Common myeloid progenitor, CD34-positive (primary cell): ENCODE data around the gene ANKRD22.

ENCODE experiments used
- CTCF ChIA-PET: fragments of 350-600 bp; sonication (Branson Sonifier 250); formaldehyde crosslinking; loops from one replicate; lab custom pipeline; 2021; ENCODE audit warnings: antibody characterized with exemption; lab: Charles Lee
- POLR2A ChIA-PET: fragments of 350-600 bp; sonication (Branson Sonifier 250); formaldehyde crosslinking; loops from one replicate; lab custom pipeline; 2021; ENCODE audit warnings: antibody characterized with exemption; lab: Charles Lee
- DNase-seq, 3 donors: peaks; one replicate each; pipeline versions ENCODE4 v3.0.0 to v3.0.0-alpha.2; 2013
- H3K27ac ChIP-seq, 2 experiments: 1 replicate in 1 of 2; 2 replicates in 1 of 2; pipeline ENCODE4 v1.7.0; 2013; ENCODE audit warnings: inconsistent platforms in 2 of 2, low read length in 2 of 2, mild to moderate bottlenecking in 2 of 2, low read depth in 1 of 2, moderate library complexity in 1 of 2; ENCODE audit not compliant: severe bottlenecking in 2 of 2, insufficient read depth in 1 of 2, poor library complexity in 1 of 2
- H3K27me3 ChIP-seq, 5 experiments: replicated peaks in 2 of 5; 1 replicate in 3 of 5; 2 replicates in 2 of 5; pipeline versions ENCODE4 v1.6.1 to v1.7.0; 2013; ENCODE audit warnings: low read length in 4 of 5, mild to moderate bottlenecking in 2 of 5, moderate library complexity in 2 of 5, inconsistent platforms in 1 of 5; ENCODE audit not compliant: insufficient read depth in 5 of 5, control insufficient read depth in 4 of 5
- H3K36me3 ChIP-seq, 4 experiments: 1 replicate in 2 of 4; 2 replicates in 2 of 4; pipeline versions ENCODE4 v1.6.1 to v1.7.0; 2013; ENCODE audit warnings: low read length in 3 of 4, control low read depth in 1 of 4, mild to moderate bottlenecking in 1 of 4; ENCODE audit not compliant: control insufficient read depth in 4 of 4, insufficient read depth in 4 of 4
- H3K4me1 ChIP-seq, 4 experiments: 1 replicate in 3 of 4; 2 replicates in 1 of 4; pipeline versions ENCODE4 v1.6.1 to v1.7.1; 2013; ENCODE audit warnings: low read length in 3 of 4, mild to moderate bottlenecking in 3 of 4, control low read depth in 1 of 4, inconsistent platforms in 1 of 4, moderate library complexity in 1 of 4; ENCODE audit not compliant: control insufficient read depth in 4 of 4, insufficient read depth in 4 of 4; ENCODE audit errors: control extremely low read depth in 1 of 4
- H3K4me3 ChIP-seq, 7 experiments: 1 replicate in 4 of 7; 2 replicates in 3 of 7; pipeline versions ENCODE4 v1.5.1 to v1.7.0; 2013; ENCODE audit warnings: mild to moderate bottlenecking in 7 of 7, low read length in 6 of 7, moderate library complexity in 6 of 7, inconsistent platforms in 2 of 7, low read depth in 2 of 7, control low read depth in 1 of 7; ENCODE audit not compliant: insufficient read depth in 4 of 7, control insufficient read depth in 1 of 7; ENCODE audit errors: extremely low read depth in 1 of 7
- H3K9me3 ChIP-seq, 5 experiments: 1 replicate in 4 of 5; 2 replicates in 1 of 5; pipeline versions ENCODE4 v1.6.1 to v1.7.1; 2013; ENCODE audit warnings: low read length in 4 of 5, mild to moderate bottlenecking in 2 of 5, inconsistent platforms in 1 of 5, low read depth in 1 of 5, moderate library complexity in 1 of 5; ENCODE audit not compliant: control insufficient read depth in 4 of 5, insufficient read depth in 2 of 5; ENCODE audit errors: control extremely low read depth in 1 of 5
- WGBS: methylation state at CpG from one replicate; pipeline ENCODE4 v1.1.5; 2013; ENCODE audit not compliant: insufficient coverage; 5-methylcytosine and 5-hydroxymethylcytosine counted together

The ANKRD22 gene

DNA sequence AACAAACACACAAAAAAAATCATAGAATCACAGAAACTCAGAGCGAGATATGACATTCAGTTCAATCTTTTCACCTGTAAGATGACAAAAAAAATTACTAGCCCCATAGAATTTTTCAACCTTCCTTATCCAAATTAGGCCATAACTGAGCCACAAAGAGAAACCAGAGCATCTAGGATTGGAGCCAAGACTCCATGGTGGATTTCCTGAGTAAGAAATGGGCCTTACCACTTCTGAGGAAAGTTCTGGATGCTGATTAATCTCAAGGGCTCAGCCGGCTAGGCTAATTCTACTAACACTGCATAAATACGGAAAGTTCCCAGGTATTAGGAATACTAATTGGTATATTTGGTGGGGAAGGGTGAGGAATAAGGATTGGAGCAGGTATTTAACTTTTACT is 32.4 kb downstream of the ANKRD22 start:
- H3K36me3 ChIP-seq: no peaks in the 10 kb centered on the region
- peaks cover 0 to 2% (median 0%) of the 10 kb centered on the region in 4 experiments for H3K4me1 ChIP-seq
- DNase-seq: no peak
- WGBS: 100% methylated on average over 1 of the region's 3 CpGs
- H3K27me3 ChIP-seq: no peaks in the 10 kb centered on the region
- no peak overlapping the region for H3K4me3 ChIP-seq
- POLR2A ChIA-PET: no interaction called here
- H3K27ac ChIP-seq: no peak overlapping the region
- H3K9me3 ChIP-seq: no peaks in the 10 kb centered on the region
- CTCF ChIA-PET: no interaction called here

DNA sequence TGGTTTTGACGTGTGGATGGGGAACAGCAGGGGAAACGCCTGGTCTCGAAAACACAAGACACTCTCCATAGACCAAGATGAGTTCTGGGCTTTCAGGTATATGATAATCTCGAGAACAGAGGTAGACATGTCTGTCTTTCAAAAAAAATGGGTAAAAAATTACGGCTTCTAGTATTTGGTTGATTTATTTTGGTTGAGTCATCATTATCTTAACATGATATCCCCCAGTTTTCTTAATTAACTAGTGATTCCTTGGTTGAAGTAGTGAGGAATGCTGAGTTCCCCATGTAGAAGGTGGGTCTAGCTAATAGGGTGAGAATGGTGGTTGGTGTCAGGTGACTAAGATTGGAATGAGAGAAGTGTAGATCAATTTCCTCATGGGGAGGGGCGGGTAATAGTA is 38.4 kb downstream of the ANKRD22 start:
- no peak overlapping the region for H3K27ac ChIP-seq
- POLR2A ChIA-PET: no interaction called here

DNA sequence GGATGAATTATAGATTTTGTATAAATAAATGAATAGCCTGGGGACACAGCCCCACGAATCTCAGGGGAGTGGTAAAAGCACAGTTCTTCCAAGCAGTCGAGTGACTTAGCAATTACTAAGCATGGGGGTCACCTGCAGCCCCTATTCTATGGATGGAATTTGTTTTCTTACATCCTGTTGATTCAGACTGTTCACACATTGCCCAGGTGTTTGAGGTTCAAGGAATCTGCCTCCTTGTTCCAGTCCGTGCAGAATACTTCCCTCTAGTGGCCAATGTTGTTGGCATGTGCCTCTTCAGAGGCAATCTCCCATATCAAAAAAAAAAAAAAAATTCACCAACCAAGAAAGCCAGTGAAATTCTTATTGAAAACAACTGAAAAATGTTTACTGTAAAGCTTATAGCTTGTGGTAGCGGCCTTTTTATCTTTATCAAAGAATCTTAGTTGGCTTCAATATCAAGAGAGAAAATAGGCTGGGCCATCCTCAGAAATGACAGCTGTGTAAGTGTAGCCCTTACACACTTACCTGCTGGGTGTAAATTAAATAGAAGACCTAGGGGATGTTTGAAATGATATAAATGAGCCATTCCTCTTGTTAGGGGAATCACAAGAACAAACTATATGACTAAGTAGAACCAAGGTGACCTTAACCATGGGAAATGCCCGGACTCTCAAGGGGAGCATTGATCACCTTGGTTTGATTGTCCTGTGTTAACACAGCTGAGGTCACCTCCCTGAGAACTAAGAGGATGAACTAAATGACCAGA is 41.3 kb downstream of the ANKRD22 start:
- ChIA-PET POLR2A (interaction anchor here (0.7 kb wide), 1 partner anchor 357 kb away, joined by 11 read pairs; no protein-coding TSS in a partner anchor), CTCF (interaction anchor here (0.6 to 2.6 kb wide), 26 partner anchors 8 to 1161 kb away, joined by 3 to 15 read pairs (median 4); partner anchors contain the start of gene LIPN)
- H3K27ac ChIP-seq: no peak overlapping the region
- no peaks in the 10 kb centered on the region for H3K36me3 ChIP-seq
- H3K4me1 ChIP-seq: peaks cover 4 to 9% (median 6%) of the 10 kb centered on the region in 4 experiments
- DNase-seq: peak; percentile 69 to 78 (median 77)
- H3K9me3 ChIP-seq: no peaks in the 10 kb centered on the region
- H3K27me3 ChIP-seq: no peaks in the 10 kb centered on the region
- no peak overlapping the region for H3K4me3 ChIP-seq
- 57% methylated on average over 4 of the region's 5 CpGs for WGBS

More for the DNA sequence above, 38.4 kb downstream of the ANKRD22 start:
- H3K4me1 ChIP-seq: no peaks in the 10 kb centered on the region
- H3K27me3 ChIP-seq: no peaks in the 10 kb centered on the region
- no peaks in the 10 kb centered on the region for H3K9me3 ChIP-seq
- no peaks in the 10 kb centered on the region for H3K36me3 ChIP-seq
- CTCF ChIA-PET: interaction anchor here (1.3 to 1.6 kb wide), 2 partner anchors 8 to 124 kb away, joined by 3 to 5 read pairs; no protein-coding TSS in a partner anchor
- DNase-seq: no peak
- 97% methylated on average over 5 of the region's 6 CpGs for WGBS
- H3K4me3 ChIP-seq: no peak overlapping the region

DNA sequence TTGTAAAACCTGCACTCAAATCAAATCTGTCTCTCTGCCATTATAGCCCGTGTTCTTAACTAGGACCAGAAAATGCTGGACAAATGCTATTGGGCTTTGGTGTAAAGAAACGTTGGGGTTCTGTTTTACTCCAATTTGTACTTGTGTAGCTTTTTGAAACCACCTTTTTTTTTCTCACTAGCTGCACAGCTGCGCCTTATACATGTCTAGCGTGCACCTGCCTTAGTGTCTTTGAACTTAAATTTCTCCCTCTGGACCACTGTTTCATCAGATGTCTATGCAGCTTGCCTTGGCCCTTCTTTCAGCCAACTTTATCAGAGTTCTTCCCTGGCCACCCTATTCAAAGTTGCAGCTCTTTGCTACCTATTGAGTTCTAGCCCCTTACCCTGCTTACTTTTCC is 42.0 kb downstream of the ANKRD22 start:
- Histone ChIP-seq H3K9me3 (no peaks in the 10 kb centered on the region), H3K27ac (no peak overlapping the region), H3K36me3 (no peaks in the 10 kb centered on the region), H3K4me3 (no peak overlapping the region), H3K4me1 (peaks cover 4 to 16% (median 7%) of the 10 kb centered on the region in 4 experiments), H3K27me3 (no peaks in the 10 kb centered on the region)
- ChIA-PET POLR2A (no interaction called here), CTCF (interaction anchor here (0.8 to 2.6 kb wide), 13 partner anchors 9 to 247 kb away, joined by 3 to 15 read pairs (median 5); partner anchors contain the start of gene LIPN)
- no peak for DNase-seq
- 100% methylated on average over 3 of the region's 4 CpGs for WGBS

DNA sequence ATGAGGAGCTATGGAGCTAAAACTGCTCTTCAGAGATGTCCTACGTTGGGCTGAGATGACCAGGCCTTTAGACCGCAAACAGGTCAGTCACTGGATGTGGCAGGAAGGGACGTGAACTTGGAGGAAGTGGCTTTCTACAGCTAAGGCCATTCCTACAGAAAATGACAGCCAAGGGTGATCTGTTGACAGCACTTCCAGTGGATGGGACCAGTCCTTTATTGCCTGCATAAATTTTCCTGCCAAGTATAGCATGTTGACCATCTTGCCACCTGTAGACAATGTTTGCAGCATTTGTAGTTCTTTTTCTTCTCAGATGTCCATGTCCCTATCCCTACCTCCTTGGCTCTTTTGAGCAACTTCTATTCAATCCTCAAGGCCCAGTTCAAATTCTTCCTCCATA is 45.7 kb downstream of the ANKRD22 start:
- no peaks in the 10 kb centered on the region for H3K27me3 ChIP-seq
- 68% methylated on average over 2 of the region's 3 CpGs for WGBS
- H3K4me3 ChIP-seq: peak overlapping the region in 1 of 7 experiments; percentile 17
- no peak for DNase-seq
- H3K9me3 ChIP-seq: no peaks in the 10 kb centered on the region
- CTCF ChIA-PET: interaction anchor here (1.2 to 1.3 kb wide), 2 partner anchors 112 to 117 kb away, joined by 3 to 5 read pairs; no protein-coding TSS in a partner anchor
- no peak overlapping the region for H3K27ac ChIP-seq
- POLR2A ChIA-PET: no interaction called here
- H3K4me1 ChIP-seq: peaks cover 4 to 16% (median 7%) of the 10 kb centered on the region in 4 experiments
- no peaks in the 10 kb centered on the region for H3K36me3 ChIP-seq

DNA sequence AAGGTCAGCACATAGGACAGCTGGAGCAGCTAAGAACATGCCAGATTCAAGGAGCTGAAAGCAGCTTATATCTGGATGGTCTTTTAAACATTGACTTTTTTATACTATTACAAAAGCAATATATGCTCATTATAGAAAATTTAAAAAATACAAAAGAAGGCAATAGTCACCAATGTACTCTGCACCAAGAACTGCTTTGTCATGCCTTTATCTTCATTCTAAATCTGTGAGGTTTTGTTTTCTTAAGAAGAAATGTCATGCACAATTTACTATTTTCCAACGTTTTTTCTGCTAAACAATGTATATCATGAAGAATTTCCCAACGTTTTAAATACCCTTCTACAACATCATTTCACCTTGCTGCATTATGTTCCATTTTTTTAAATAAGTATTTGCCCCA is 46.3 kb downstream of the ANKRD22 start:
- peak; percentile 36 to 75 (median 72) for DNase-seq
- H3K36me3 ChIP-seq: no peaks in the 10 kb centered on the region
- H3K4me1 ChIP-seq: peaks cover 4 to 16% (median 7%) of the 10 kb centered on the region in 4 experiments
- no peaks in the 10 kb centered on the region for H3K9me3 ChIP-seq
- POLR2A ChIA-PET: interaction anchor here (0.7 kb wide), 1 partner anchor 74 kb away, joined by 3 read pairs; no protein-coding TSS in a partner anchor
- WGBS: no CpG with 5 or more reads among the region's 2 CpGs
- no peak overlapping the region for H3K27ac ChIP-seq
- H3K27me3 ChIP-seq: no peaks in the 10 kb centered on the region
- H3K4me3 ChIP-seq: no peak overlapping the region
- CTCF ChIA-PET: interaction anchor here (1.0 to 1.3 kb wide), 6 partner anchors 10 to 119 kb away, joined by 3 to 5 read pairs (median 3); no protein-coding TSS in a partner anchor
